IMR-90 (cell line): ENCODE measurements around the gene RPS6KA2. TPM values are rescaled to one million over a fixed set of nuclear protein-coding genes. Genes with fewer than 3 reads are reported as not detected.

ENCODE experiments used
- ATAC-seq: fragments of 200-7000 bp; cut with Tn5 transposase; 2 replicates; pipeline ENCODE4 v1.9.1; 2020; ENCODE audit warnings: low read depth, mild to moderate bottlenecking, moderate library complexity
- BruUV-seq: library from RNA; stranded (reverse); fragments of 400-500 nt; replicated peaks from 2 replicates; lab custom pipeline; 2021; lab: Mats Ljungman, UMichigan
- CTCF ChIA-PET: fragments of 300-600 bp; formaldehyde crosslinking; extraction: SDS; loops from one replicate; lab custom pipeline; 2021; ENCODE audit warnings: antibody characterized with exemption; lab: Yijun Ruan, JAX
- POLR2A ChIA-PET: fragments of 300-600 bp; sonication (Branson Sonifier 250); formaldehyde crosslinking; loops from one replicate; lab custom pipeline; 2022; ENCODE audit warnings: antibody characterized with exemption; ENCODE audit not compliant: unreplicated experiment; lab: Charles Lee
- DNase-seq: peaks from one replicate; pipeline ENCODE4 v3.0.0; 2013
- H2AFZ ChIP-seq: replicated peaks from 2 replicates; pipeline ENCODE3; 2013; ENCODE audit warnings: low read length, mild to moderate bottlenecking; ENCODE audit not compliant: poor library complexity
- H2AK5ac ChIP-seq: 2 replicates; pipeline ENCODE4 v1.6.1; 2013; ENCODE audit warnings: low read depth, low read length, inconsistent platforms
- H2AK9ac ChIP-seq: replicated peaks from 2 replicates; pipeline ENCODE3; 2013; ENCODE audit warnings: mild to moderate bottlenecking, low read depth, low read length, moderate library complexity; ENCODE audit not compliant: poor library complexity
- H2BK120ac ChIP-seq: 2 replicates; pipeline ENCODE4 v1.6.1; 2013; ENCODE audit warnings: low read depth, low read length, inconsistent platforms
- H2BK15ac ChIP-seq: 3 replicates; pipeline ENCODE4 v1.6.1; 2013; ENCODE audit warnings: low read depth, low read length, inconsistent platforms
- H2BK20ac ChIP-seq: 2 replicates; pipeline ENCODE4 v1.6.1; 2013; ENCODE audit warnings: low read depth, mild to moderate bottlenecking, inconsistent platforms, low read length, moderate library complexity
- H2BK5ac ChIP-seq: 2 replicates; pipeline ENCODE4 v1.6.1; 2013; ENCODE audit warnings: mild to moderate bottlenecking, low read depth, low read length, inconsistent platforms; ENCODE audit not compliant: poor library complexity, severe bottlenecking
- H3K14ac ChIP-seq: replicated peaks from 2 replicates; pipeline ENCODE4 v1.6.1; 2013; ENCODE audit warnings: low read depth, low read length, inconsistent platforms
- H3K18ac ChIP-seq: 2 replicates; pipeline ENCODE4 v1.6.1; 2013; ENCODE audit warnings: low read depth, low read length, control low read depth
- H3K23ac ChIP-seq: 2 replicates; pipeline ENCODE4 v1.6.1; 2013; ENCODE audit warnings: low read depth, low read length, inconsistent platforms
- H3K27ac ChIP-seq: 2 replicates; pipeline ENCODE4 v1.5.1; 2013; ENCODE audit warnings: mild to moderate bottlenecking, control low read depth, low read length; ENCODE audit not compliant: insufficient read depth
- H3K27me3 ChIP-seq: 2 replicates; pipeline ENCODE4 v1.6.1; 2013; ENCODE audit warnings: low read length; ENCODE audit not compliant: control insufficient read depth, insufficient read depth
- H3K36me3 ChIP-seq: 2 replicates; pipeline ENCODE4 v1.6.1; 2013; ENCODE audit warnings: low read length, mixed read lengths; ENCODE audit not compliant: control insufficient read depth, insufficient read depth
- H3K4ac ChIP-seq: 2 replicates; pipeline ENCODE4 v1.6.1; 2013; ENCODE audit warnings: low read depth, low read length, inconsistent platforms
- H3K4me1 ChIP-seq: 2 replicates; pipeline ENCODE4 v1.6.1; 2013; ENCODE audit warnings: low read length, mixed read lengths; ENCODE audit not compliant: control insufficient read depth, insufficient read depth
- H3K4me2 ChIP-seq: 2 replicates; pipeline ENCODE4 v1.6.1; 2013; ENCODE audit warnings: low read depth, mild to moderate bottlenecking, control low read depth, low read length, moderate library complexity
- H3K4me3 ChIP-seq: 2 replicates; pipeline ENCODE4 v1.5.1; 2013; ENCODE audit warnings: low read depth, mild to moderate bottlenecking, control low read depth, low read length, moderate library complexity; ENCODE audit not compliant: insufficient read depth
- H3K56ac ChIP-seq: 2 replicates; pipeline ENCODE4 v1.6.1; 2013; ENCODE audit warnings: low read length, inconsistent platforms; ENCODE audit not compliant: insufficient read depth; ENCODE audit errors: extremely low read depth
- H3K79me1 ChIP-seq, 2 experiments: 2 replicates each; pipeline ENCODE4 v1.6.1; 2013; ENCODE audit warnings: low read length in 2 of 2, inconsistent platforms in 1 of 2, low read depth in 1 of 2
- H3K9ac ChIP-seq: 2 replicates; pipeline ENCODE4 v1.6.1; 2013; ENCODE audit warnings: low read depth, low read length, control low read depth
- H3K9me1 ChIP-seq: 2 replicates; pipeline ENCODE4 v1.6.1; 2013; ENCODE audit warnings: low read length, inconsistent platforms; ENCODE audit not compliant: insufficient read depth
- H3K9me3 ChIP-seq: 2 replicates; pipeline ENCODE4 v1.6.1; 2013; ENCODE audit warnings: low read length; ENCODE audit not compliant: control insufficient read depth, insufficient read depth
- H4K20me1 ChIP-seq: 2 replicates; pipeline ENCODE4 v1.6.1; 2013; ENCODE audit warnings: low read length, inconsistent platforms; ENCODE audit not compliant: insufficient read depth
- H4K5ac ChIP-seq: 2 replicates; pipeline ENCODE4 v1.6.1; 2013; ENCODE audit warnings: mild to moderate bottlenecking, low read depth, low read length, control low read depth
- H4K8ac ChIP-seq, 2 experiments: 2 replicates each; pipeline ENCODE4 v1.6.1; 2013; ENCODE audit warnings: low read depth in 2 of 2, low read length in 2 of 2, control low read depth in 1 of 2, inconsistent platforms in 1 of 2
- H4K91ac ChIP-seq: 2 replicates; pipeline ENCODE4 v1.6.1; 2013; ENCODE audit warnings: low read depth, low read length, inconsistent platforms; ENCODE audit not compliant: insufficient read depth
- BHLHE40 ChIP-seq: fragments of 150-350 bp; IDR thresholded peaks from 2 replicates; pipeline ENCODE4 v1.6.1; 2016; ENCODE audit warnings: mild to moderate bottlenecking, low read depth, low read length
- CEBPB ChIP-seq: IDR thresholded peaks from 2 replicates; pipeline ENCODE4 v1.6.1; 2012; ENCODE audit warnings: low read depth, low read length, improper control_type of control experiment
- CHD1 ChIP-seq: IDR thresholded peaks from 2 replicates; pipeline ENCODE4 v1.6.1; 2012; ENCODE audit warnings: low read depth, low read length, improper control_type of control experiment
- CTCF ChIP-seq: conservative IDR thresholded peaks from 2 replicates; pipeline ENCODE4 v1.5.1; 2012; ENCODE audit warnings: mild to moderate bottlenecking, low read depth, low read length, improper control_type of control experiment
- FOS ChIP-seq: fragments of 150-350 bp; IDR thresholded peaks from 2 replicates; pipeline ENCODE4 v1.6.1; 2016; ENCODE audit warnings: low read depth, low read length
- MAFK ChIP-seq: IDR thresholded peaks from 2 replicates; pipeline ENCODE4 v1.6.1; 2012; ENCODE audit warnings: low read depth, low read length, improper control_type of control experiment
- MAZ ChIP-seq: IDR thresholded peaks from 2 replicates; pipeline ENCODE4 v1.6.1; 2012; ENCODE audit warnings: low read depth, mild to moderate bottlenecking, low read length, improper control_type of control experiment, moderate library complexity, borderline replicate concordance
- MXI1 ChIP-seq: IDR thresholded peaks from 2 replicates; pipeline ENCODE4 v1.6.1; 2012; ENCODE audit warnings: low read depth, mild to moderate bottlenecking, low read length, moderate library complexity, borderline replicate concordance
- NFE2L2 ChIP-seq: fragments of 150-350 bp; IDR thresholded peaks from 2 replicates; pipeline ENCODE4 v1.6.1; 2016; ENCODE audit warnings: low read depth, mild to moderate bottlenecking, low read length
- POLR2A ChIP-seq: IDR thresholded peaks from 2 replicates; pipeline ENCODE4 v1.6.1; 2012; ENCODE audit warnings: mild to moderate bottlenecking, low read depth, low read length
- RAD21 ChIP-seq: IDR thresholded peaks from 2 replicates; pipeline ENCODE4 v1.6.1; 2012; ENCODE audit warnings: low read length, improper control_type of control experiment
- RCOR1 ChIP-seq: IDR thresholded peaks from 2 replicates; pipeline ENCODE4 v1.6.1; 2012; ENCODE audit warnings: mild to moderate bottlenecking, low read length, improper control_type of control experiment; ENCODE audit not compliant: insufficient replicate concordance
- RFX5 ChIP-seq: IDR thresholded peaks from 2 replicates; pipeline ENCODE4 v1.8.0; 2012; ENCODE audit warnings: low read depth, mild to moderate bottlenecking, low read length, moderate library complexity
- SMC3 ChIP-seq: fragments of 150-350 bp; IDR thresholded peaks from 2 replicates; pipeline ENCODE4 v1.6.1; 2016; ENCODE audit warnings: low read depth, mild to moderate bottlenecking, antibody characterized with exemption, low read length, moderate library complexity
- USF2 ChIP-seq: fragments of 150-350 bp; IDR thresholded peaks from 2 replicates; pipeline ENCODE4 v1.6.1; 2017; ENCODE audit warnings: mild to moderate bottlenecking, antibody characterized with exemption, low read length, low read depth
- WGBS, 2 experiments: methylation state at CpG; one replicate each; pipeline versions ENCODE4 v1.1.5 to v1.1.7; 2013; ENCODE audit warnings: missing lambda C conversion rate in 2 of 2; ENCODE audit not compliant: insufficient read length in 1 of 2; ENCODE audit errors: extremely low coverage in 2 of 2; 5-methylcytosine and 5-hydroxymethylcytosine counted together
- dilution Hi-C: fragments of 300-500 bp; cut with HindIII; formaldehyde crosslinking; loops from one replicate; pipeline ENCODE4 v1.14.3; 2018; ENCODE audit warnings: low sequenced_read_pairs; ENCODE audit not compliant: unreplicated experiment
- in situ Hi-C: fragments of 300-500 bp; cut with MboI; formaldehyde crosslinking; loops from 3 replicates; pipeline ENCODE4 v1.14.3; 2019; ENCODE audit warnings: low sequenced_read_pairs, inconsistent platforms, mixed read lengths
- intact Hi-C: fragments of 100-400 bp; cut with micrococcal nuclease; formaldehyde crosslinking; loops from 2 replicates; pipeline ENCODE4 v1.10.0; 2022
- polyA plus RNA-seq, 3 experiments: library from polyadenylated mRNA; depleted of rRNA; stranded (reverse); fragments of >200 nt; gene quantifications; 2 replicates each; pipeline ENCODE4 v1.2.3, GENCODE V29; 2012; ENCODE audit warnings: low replicate concordance in 1 of 3
- total RNA-seq: library from RNA; depleted of rRNA; stranded (reverse); fragments of >200 nt; gene quantifications from 2 replicates; pipeline ENCODE4 v1.2.3, GENCODE V29; 2012

RPS6KA2 gene
- total and polyA plus RNA-seq, 2 of the 4 experiments (the other 2 are of a cell fraction) = 26.9 to 31.3 TPM

- Histone ChIP-seq H4K20me1 (no peaks in the 10 kb centered on the region), H3K4ac (no peak overlapping the region), H3K27me3 (peaks cover 19% of the 10 kb centered on the region), H3K79me1 (no peaks in the 10 kb centered on the region), H2AK5ac (no peak overlapping the region), H2BK20ac (no peak overlapping the region), H3K9me1 (peaks cover 6% of the 10 kb centered on the region; the same call in 1 of the 2 replicates), H3K56ac (no peak overlapping the region), H2AFZ (no peak overlapping the region), H2BK5ac (no peak overlapping the region), H3K18ac (no peak overlapping the region), H3K27ac (no peak overlapping the region), H3K4me1 (no peaks in the 10 kb centered on the region), H2AK9ac (no peak overlapping the region), H4K8ac (no peak overlapping the region), H3K23ac (no peak overlapping the region), H3K4me3 (no peak overlapping the region), H3K9ac (no peak overlapping the region), H4K5ac (no peak overlapping the region), H3K36me3 (no peaks in the 10 kb centered on the region), H4K91ac (no peak overlapping the region), H3K4me2 (no peak overlapping the region), H3K14ac (no peak overlapping the region), H2BK15ac (no peak overlapping the region), H2BK120ac (no peak overlapping the region), H3K9me3 (peaks cover 2% of the 10 kb centered on the region; the same call in 1 of the 2 replicates)
- CTCF ChIA-PET = interaction anchor here (0.7 kb wide), 1 partner anchor 12 kb away, joined by 3 read pairs; no protein-coding TSS in a partner anchor
- ATAC-seq = no peak
- dilution Hi-C loops (no loop called here), in situ Hi-C loops (loop anchor here (25.0 kb wide), 1 partner anchor 341 kb away; the partner anchor contains the start of gene CEP43), intact Hi-C loops (no loop called here)
- BruUV-seq = no TSS peak
- POLR2A ChIA-PET = no interaction called here
- WGBS, 2 experiments = 84% methylated on average over 6 of the region's 8 CpGs; no CpG with 5 or more reads in 1 of the 2 experiments
- DNase-seq = no peak
- TF ChIP-seq POLR2A (no peak), MAZ (no peak), RAD21 (no peak), RCOR1 (no peak), USF2 (no peak), RFX5 (no peak), MAFK (no peak), MXI1 (no peak), CHD1 (no peak), SMC3 (no peak), NFE2L2 (no peak), CTCF (no peak), CEBPB (no peak), FOS (no peak), BHLHE40 (no peak)
Measured at GRCh38 chr6:166645896-166646295, 18.8 kb upstream of the RPS6KA2 start.
